NCI-H2227 (cell line): ENCODE results near the gene ARMC9.
"Not testable (repeated sequence)": the region's sequence is repeated elsewhere in the genome, so short reads cannot be mapped to it uniquely, and the experiment has no call there.

Source experiments
- DNase-seq: peaks from one replicate; lab custom pipeline; 2025; ENCODE audit not compliant: unreplicated experiment; lab: John Stamatoyannopoulos, UW

Gene ARMC9

DNA sequence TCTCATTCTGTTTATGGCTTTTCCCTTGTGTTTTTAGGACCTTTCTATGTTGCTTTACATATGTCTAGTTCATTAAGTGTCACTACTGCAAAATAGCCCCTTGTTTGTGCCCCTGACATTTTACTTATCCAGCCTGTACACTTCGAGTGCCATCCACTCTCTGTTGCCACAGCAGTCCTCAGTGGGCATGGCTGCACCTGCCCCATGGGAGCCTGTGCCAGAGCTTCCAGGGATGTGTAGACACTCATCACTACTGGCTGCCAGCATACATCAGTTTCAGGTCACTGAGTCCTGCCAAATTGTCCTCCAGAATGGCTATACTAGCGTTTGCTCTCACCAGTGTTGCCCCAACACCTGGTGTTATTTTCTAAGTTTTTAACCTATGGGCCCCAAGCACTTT lies 80.4 kb downstream of the ARMC9 start:
- no peak for DNase-seq

DNA sequence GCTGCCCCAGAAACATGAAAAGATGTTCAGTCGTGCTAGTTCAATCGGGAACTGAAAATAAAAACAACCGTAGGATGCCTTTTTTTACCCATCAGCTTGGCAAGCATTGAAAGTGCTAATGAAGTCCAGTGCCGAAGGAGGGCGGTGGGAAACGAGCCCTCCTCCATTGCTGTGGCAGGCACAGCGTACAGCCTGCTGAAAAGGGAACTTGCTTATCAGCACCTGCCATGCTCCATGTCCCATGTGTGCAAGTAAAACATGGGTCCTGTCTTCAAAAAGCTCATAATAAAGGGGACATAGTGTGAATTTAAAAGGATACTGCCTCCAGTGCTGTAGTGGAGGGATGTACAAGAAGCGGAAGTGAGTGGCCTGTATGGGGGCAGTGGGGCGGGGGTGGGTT lies 82.4 kb downstream of the ARMC9 start:
- no peak for DNase-seq

DNA sequence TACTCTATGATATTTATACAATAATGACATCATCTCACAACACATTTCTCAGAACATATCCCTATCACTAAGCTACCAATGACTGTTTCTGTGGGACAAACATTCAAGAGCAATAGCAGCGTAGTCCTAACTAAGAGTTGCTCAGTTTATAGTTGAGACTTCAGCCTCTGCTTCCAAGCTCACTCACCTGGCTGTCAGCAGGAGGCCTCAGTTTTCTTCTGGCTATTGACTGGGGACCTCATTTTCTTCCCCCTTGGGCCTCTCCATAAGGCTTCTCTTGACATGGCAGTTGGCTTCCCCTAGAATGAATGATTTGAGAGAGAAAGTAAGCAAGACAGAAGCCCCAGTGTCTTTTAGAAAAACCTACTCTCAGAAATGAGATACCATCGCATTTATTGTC lies 85.9 kb downstream of the ARMC9 start:
- DNase-seq: no peak

DNA sequence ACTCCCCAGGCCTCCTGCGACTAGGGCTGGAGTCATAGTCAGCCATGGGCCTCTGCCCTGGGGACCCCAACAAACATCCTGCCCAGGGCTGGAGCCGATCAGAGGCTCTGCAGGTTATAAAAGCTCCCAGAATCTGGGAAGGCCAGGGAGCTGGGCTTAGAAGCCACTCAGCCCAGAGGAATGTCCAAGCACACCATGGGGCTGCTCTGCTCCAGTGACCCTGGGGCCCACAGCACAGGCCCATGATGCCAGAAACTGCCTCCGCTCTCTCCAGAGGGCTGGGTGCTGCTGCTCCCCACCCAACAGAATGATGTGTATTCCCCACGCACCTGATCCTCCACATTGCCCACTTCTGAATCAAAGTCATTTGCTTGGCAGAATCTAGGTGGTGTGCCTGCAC lies 88.5 kb downstream of the ARMC9 start:
- DNase-seq: no peak

DNA sequence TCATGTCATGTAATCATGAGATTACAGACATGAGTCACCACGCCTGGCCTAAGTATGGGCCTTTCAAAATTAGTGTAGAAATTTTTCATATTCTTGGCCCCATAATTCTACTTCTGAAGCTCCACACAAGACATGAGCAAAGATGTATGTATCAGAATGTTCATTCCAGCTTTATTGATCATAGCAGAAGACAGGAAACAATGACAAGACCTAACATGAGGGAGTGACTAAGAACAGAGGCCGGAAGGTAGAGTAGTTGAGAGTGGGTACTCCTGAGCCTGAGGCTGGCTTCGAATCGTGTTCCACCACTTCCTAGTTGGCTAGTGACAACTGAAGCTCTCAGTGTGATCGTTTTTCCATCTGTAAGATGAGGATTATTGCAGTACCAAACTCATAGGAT lies 89.3 kb downstream of the ARMC9 start:
- no peak for DNase-seq

DNA sequence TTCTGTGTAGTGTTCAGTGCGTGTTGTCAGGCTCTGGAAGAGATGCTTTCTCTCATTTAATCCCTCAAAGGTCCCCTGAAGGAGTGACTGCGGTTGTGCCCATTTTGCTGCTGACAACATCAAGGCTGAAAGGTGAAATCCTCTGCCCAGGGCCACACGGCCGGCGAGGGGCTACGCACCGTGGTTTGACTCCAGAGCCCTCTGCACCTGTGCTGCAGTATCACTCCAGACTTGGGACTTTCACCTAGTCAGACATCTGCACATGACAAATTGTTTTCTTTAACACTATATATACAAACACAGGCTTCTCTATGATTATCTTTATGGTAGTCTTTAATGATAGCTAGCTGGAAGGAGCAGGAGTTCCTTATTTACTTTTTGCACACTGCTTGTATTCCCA lies 90.2 kb downstream of the ARMC9 start:
- DNase-seq: no peak

DNA sequence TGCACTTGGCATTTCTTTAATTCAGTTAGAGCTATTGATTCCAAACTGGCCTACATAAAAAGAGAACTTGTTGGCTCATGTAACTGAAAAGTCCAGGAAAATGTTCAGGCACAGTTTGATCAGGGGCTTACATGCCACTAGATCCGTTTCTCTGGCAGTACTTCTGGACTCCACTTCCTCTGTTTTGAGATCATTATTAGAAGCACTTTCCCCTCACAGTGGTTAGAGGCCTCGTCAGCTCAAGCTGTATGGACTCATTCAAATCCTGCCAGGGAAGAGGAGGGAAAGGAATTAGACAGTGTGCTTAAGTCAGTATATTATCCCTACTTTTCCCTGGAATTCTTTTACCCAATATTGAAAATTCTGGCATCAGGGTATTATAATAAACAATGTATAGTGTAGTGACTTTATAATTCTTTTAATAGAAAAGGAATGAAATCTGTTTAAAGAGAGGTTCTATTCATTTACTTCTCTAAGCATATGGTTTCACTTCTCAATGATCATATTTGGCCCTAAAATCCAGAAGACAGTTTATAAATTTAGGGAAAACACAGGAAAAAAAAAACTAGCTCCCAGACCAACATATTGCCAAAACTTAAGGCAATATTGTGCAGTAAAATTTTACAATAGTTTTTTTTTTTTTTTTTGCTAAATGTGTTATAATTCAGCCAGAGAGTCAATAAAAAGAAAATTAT lies 92.0 kb downstream of the ARMC9 start:
- DNase-seq: no peak

DNA sequence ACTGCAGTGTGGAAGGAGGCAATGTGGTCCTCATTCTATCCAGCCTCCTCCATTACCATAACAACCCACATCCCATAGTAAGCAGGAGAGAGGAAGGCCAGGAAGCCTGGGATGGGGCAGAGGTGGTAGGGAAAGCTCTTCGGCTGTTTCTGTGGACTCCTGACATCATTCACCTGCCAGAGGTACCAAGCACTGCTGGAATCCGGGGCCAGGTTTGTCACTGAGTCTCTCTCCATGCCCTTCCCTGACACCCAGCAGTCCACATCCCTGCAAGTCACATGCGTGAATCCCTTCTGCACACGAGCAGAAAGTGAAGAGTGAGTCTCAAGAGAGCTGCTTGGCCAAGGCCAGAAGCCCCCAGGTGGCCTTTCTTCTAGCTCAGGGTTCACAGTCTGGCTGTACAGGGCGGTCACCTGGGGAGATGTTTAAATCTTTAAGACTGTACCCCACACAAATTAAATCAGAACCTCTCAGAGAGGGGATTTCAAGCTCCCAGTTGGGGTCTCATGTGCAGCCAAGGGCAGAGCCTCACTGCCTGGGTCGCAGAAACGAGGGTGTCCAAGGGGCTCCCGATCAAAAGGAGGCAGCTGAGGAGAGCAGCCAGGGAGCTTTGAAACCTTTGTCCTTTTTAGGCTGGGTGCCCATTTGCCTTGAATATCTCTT lies 94.2 kb downstream of the ARMC9 start:
- no peak for DNase-seq

DNA sequence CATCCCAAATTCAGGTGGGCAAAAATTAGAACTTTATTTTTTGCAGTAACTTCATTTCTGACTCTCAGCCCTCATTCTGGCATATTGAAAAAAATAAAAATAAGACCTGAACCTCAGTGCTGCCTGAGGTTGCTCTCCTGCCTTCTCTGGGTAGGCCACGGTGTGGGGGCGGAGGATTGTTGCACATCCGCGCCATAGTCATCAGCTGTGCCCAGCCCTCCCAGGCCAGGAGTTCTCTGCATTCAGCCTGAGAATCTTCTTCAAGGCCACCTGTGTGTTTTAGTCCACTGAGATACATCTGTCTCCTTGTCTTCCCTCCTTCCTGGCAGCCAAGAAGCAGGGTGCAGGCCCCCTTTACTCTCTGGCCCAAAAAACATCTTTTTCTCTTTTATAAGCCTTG lies 94.7 kb downstream of the ARMC9 start:
- DNase-seq: no peak

DNA sequence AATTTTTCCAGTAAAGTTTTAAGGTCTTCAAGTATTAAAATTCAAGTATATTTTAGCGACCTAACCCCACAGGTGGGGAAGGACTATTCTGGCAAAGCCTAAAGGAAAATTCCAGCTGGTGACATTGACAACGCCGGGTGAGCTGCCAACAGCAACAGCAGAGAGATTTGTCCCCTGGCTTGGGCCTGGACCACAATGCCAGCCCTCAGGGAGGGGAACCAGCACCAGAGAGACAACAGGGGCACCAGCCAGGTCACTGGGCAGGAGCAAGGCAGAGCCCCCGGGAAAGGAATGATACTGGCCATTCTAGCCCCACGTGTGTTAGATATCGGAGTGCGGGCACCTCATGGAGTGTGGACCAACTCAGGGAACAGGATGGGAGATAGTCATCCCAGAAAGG lies 95.7 kb downstream of the ARMC9 start:
- no peak for DNase-seq

DNA sequence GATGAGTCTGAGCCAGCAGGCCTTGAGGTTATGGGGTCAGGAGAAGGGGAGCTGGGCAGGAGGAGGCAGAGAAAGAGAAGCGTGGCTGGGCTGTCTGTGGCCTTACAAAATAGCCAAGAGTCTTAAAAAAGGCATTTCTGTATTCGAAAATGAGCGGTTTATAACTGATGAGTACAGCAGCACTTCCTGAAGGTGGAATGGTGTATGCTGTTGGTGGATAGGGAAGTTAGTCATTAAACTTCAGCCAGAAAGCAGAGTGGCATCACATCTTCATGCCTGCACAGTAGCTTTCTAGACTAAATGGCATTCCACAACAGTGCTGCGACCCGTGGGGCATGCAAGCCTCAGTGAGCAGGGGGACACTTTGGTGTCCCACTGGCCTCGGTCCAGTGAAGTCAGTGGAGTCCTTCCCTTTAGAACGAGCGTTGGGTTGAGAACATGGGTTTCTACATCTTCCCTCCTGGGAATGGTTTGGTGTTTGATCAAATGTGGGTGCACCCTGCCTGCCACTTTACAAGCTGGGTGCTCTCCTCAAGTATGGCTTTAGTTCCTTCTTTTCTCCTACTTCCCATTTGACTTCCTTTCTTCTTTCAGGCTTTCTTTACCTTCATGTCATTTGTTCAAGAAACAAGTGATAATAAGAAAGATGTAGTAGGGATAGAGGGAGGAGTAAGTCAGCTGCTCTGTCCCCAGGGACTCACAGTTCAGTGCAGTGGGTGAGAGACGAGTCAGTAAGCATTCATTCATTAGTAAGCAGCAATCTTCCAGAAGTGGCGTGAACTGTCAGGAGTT lies 96.3 kb downstream of the ARMC9 start:
- no peak for DNase-seq

DNA sequence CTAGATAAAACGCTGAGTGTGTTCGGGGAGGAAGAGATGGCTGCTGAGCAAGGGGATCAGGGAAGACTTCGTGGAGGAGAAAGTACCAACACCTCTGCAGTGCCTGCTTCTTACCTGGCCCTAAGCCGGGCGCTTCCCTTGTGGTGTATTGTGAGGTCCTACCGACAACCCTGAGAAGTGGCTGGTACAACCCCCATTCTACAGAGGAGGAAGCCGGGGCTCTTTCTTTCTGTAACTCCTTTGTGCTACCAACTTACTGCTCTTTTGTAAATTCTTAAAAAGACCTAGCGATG lies 96.9 kb downstream of the ARMC9 start:
- no peak for DNase-seq

DNA sequence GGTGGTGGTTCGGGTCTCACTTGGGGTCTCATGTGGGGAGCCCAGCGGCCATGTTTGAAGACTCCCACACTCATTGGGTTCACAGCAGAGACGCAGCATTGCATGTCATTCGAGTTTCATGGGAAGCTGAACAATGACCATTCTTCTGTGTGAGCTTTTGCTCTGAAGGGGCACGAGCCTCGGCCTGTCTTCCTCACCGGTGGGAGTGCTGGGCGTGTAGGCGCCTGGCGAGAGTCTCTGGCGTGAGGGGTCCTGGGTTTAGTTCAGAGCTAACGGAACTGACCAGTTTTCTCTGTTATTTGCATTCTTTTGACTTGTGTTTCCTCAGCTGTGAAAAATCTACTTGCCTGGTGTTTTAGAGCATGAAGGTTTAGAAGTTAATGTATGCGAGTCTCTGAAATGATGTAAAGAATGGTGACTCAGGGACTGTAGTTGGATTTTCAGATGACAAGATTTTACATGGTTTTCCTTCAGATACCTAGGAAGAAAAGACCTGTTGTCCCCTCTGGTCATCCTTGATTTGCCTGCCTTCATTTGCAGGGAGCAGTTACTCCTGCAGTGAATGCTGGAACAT lies 98.1 kb downstream of the ARMC9 start:
- no peak for DNase-seq

DNA sequence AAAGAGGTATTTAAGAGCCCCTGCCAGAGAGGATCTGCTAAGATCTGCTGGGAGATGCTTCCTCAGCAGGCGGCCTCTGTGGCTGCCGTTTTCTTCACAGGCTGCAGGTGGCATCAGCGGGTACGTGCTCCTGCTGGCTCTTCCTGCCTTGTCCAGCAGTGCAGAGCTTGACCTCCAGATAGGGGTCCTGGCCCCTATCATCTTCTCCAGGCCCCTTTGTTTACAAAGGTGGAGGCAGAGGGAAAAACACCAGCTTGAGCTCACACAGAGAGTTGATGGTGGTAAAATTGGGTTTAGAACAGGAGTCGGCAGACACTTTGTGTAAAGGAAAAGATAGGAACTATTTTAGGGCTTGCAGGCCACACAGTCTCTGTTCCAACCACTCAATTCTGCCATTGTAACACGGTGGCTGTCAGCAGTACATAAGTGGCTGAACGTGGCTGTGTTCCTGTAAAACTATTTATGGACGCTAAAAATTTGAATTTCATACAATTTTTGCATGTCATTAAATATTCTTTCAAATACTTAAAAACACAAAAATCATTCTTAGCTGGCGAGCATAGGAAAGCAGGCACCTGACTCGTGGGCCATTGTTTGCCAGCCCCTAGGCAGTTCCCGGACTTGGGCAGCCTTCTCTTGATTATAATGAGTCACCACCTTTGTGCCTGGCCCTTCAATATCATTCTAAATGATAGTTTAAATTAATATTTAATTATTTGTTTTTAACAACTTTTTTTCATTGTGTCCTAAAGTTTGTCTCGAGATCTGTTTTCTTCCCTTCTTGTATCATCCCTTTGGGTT lies 98.9 kb downstream of the ARMC9 start:
- DNase-seq: peak; percentile 63

DNA sequence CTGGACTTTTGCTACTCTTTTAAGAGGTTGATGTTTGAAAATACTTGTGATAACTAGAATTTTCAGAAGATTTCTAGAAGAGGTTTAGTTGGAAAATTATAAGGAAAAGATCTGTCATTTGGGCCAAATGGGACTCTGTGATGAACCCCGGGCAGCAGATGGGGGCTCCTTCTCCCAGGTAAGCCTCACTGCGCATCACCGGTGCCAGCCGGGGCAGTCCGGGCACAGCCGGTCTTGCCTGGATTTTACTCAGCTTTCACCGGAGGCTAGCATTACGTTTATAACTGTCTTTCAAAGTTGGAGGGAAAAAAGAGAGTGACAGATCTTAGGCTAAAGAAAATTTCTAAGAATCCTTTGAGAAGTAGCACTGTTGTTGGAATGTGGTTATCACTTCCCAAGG lies 99.7 kb downstream of the ARMC9 start:
- no peak for DNase-seq

DNA sequence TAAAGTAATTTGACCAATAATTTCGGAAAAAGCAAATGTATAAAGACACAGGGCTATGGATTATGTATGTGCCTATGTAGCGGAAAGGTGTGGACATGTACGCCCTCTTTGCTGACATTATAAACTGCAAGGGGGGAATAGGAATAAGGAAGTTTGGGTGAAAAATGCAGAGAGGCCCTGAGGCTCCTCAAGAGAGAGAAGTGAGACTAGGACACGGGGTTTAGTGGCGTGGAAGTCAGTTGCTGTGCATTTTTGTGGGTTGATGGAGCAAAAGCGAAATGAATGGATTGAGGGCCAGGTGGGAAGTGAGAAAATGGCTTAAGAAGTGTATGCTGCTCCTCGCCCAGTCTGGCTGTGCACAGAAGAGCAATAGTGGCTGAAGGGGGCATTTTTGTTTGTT lies 100.8 kb downstream of the ARMC9 start:
- no peak for DNase-seq

DNA sequence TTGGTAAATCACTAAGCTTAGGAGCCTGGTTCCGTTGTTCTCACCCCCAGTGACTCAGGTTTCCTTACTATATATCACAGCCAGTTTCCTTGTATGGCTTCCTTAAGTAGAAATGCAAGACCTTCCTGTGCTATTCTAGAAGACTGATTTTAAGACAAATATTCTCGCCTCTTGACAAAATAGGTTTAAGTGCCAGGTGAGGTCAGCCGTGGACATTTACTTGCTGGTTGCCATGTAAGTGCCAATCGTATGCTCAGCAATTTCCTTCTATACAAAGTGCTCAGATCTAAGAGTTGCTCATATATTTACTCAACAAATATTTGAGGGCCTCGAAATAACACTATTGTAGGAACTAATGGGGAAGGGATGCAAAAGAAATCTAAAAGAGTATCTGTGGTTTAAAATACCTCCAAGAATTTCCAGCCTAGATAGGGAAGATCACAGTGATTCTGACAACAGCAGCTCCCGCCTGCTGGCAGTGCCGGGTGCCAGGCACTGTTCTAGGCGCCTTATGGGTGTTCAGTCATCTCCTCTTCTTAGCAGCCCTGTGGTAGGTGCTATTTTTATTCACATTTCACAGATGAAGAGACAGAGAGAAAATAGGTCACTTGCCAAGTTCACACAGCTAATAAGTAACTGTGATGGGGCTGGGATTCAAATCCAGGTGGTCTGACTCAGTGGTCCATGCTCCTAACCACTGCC lies 101.7 kb downstream of the ARMC9 start:
- DNase-seq: no peak

DNA sequence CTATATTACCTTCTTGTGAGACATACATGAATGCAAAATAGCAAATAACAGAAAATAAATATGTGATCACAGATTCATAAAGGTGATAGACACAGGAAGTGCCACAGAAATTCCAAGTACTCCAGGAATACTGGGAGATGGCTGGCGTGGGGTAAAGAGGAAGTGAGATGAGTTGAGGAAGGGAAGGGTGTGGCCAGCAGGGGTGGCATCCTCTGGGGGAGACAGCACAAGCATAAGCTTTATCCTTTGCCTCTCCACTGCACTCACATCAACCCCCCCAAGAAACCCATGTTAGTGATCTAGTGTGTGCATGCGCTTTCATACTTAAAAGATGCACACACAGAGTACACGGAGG lies 102.3 kb downstream of the ARMC9 start:
- DNase-seq: no peak

DNA sequence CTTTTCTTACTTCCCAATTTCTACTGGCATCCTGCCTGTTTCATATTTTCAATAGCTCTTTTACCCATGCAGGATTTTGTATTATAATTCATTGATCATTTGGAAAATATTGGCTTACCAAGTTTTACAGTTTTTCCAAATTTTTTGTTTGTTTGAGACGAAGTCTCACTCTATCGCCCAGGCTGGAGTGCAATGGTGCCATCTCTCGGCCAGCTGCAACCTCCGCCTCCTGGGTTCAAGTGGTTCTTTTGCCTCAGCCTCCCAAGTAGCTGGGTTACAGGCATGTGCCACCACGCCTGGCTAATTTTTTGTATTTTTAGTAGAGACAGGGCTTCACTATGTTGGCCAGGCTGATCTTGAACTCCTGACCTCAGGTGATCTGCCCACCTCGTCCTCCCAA lies 105.8 kb downstream of the ARMC9 start:
- DNase-seq: not testable (repeated sequence)

DNA sequence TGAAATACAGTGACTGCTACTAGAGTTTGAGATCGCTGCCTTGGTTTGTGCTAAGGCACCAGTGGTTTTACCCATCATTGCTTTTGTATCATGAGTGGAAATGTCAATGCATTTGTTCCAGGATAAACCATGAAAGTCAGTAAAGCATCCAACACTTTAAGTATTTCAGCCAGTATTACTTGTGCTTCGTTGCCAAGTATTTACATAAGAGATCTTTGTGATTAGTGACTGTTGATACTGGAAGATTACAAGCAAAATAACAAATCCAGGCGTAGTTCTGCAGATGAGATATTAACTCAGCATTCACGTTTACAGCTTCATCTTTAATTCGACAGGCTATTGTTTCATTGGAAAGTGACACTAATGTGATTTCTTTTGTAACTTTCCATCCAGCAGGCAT lies 106.8 kb downstream of the ARMC9 start:
- DNase-seq: no peak
